IPS-11a (cell line): ENCODE data around the gene SLC22A25.
"Not testable (repeated sequence)": the region's sequence is repeated elsewhere in the genome, so short reads cannot be mapped to it uniquely, and the experiment has no call there.

Experiments
- H3K4me3 ChIP-seq: one replicate; pipeline ENCODE4 v1.5.1; 2013; ENCODE audit warnings: low read depth, low read length, control low read depth

The SLC22A25 gene

DNA sequence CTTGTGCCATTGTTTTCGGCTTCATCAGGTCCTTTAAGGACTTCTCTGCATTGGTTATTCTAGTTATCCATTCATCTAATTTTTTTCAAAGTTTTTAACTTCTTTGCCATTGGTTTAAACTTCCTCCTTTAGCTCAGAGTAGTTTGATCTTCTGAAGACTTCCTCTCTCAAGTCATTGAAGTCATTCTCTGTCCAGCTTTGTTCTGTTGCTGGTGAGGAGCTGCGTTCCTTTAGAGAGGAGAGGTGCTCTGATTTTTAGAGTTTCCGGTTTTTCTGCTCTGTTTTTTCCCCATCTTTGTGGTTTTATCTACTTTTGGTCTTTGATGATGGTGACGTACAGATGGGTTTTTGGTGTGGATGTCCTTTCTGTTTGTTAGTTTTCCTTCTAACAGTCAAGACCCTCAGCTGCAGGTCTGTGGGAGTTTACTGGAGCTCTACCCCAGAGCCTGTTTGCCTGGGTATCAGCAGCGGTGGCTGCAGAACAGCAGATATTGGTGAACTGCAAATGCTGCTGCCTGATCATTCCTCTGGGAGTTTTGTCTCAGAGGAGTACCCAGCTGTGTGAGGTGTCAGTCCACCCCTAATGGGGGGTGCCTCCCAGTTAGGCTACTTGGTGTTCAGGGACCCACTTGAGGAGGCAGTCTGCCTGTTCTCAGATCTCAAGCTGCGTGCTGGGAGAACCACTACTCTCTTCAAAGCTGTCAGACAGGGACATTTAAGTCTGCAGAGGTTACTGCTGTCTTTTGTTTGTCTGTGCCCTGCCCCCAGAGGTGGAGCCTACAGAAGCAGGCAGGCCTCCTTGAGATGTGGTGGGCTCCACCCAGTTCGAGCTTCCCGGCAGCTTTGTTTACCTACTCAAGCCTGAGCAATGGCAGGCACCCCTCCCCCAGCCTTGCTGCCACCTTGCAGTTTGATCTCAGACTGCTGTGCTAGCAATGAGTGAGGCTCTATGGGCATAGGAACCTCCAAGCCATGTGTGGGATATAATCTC, 7.6 kb downstream of the SLC22A25 start:
- not testable (repeated sequence) for H3K4me3 ChIP-seq

DNA sequence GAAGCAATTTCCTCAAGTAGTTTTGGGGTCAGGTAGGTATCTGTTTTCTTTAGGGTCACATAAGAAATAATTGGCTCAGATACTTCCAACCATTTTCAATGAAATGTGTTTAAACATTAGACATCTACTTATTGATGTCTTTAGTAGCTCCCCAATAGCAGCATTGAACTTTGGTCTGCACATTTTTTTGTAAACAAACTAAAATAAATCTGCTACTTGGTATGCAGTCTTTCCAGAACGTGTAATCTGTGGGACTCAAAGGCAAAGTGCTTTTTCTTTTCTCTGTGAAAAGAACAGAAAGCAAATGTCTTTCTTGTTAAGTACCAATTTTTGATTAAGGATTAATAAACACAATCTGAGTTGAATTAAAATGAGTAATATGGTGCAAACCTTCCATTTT, 13.6 kb downstream of the SLC22A25 start:
- no peak overlapping the region for H3K4me3 ChIP-seq

DNA sequence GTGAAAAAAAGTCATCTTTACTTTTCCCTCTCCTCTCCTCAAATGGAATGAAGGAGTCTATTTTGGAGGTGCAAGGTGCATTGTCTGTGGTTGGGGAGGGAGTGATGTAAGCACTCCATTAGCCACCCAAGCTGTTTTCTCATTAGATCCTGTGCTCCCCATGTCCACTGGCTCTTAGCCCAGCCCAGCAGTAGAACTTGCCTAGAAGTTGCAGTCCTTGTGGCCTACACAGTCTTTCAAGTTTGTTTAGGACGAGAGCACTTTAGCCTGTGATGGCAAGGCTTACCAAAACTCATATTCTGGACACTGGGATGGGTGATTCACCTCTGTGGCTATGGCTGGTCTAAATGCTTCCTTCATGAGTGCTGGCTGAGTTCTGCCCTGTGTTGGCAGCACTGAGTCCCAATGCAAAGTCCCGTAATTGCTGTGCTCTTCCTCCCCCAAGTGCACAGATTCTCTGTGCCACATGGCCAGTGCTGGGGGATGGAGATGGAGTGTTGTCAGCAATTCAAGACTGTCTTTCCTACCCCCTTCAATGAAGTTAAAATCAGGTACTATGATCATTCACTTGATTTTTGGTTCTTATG, 15.8 kb downstream of the SLC22A25 start:
- H3K4me3 ChIP-seq = no peak overlapping the region

DNA sequence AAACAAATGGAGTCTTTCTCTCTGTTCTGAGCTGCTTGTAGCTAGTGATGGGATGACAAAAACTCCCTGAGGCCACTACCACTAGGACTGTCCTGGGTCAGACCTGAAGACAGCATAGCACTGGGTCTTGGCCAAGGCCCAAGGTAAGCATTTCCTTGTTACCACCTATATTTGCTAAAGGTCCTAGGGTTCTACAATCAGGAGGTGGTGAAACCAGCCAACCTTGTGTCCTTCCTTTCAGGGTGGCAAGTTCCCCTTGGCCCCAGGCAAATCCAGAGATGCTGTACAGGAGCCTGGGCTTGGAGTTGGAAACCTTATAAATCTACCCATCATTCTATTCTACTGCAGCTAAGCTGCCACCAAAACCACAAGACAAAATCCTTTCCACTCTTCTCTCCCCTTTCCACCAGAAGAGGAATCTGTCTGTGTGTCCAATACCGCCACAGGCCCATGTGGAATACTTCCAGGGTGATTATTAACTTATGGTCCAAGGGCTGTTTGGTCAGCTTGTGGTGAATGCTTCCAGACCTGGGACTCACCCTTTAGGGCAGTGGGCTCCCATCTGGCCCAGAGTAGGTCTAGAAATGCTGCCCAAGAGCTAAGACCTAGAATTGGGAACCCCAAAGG, 16.8 kb downstream of the SLC22A25 start:
- no peak overlapping the region for H3K4me3 ChIP-seq

DNA sequence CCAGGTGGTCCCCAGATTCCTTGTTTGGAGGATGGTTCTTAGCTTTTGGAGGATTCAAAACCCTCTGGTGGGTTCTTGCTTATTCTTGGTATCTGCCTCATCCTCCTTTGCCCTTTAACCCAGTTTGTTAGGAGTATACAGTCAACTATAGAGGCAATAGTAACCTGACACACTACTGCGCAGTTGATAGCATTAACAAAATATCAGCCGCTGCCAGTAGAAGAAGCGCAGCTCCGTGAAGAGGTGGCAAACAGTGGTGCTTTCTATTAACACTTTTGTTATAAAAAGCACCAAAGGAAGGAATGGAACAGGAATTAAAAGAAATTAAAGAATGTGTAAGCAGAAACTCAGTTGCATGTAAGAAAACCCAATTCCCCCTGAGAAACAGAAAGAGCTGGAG, 29.3 kb downstream of the SLC22A25 start:
- H3K4me3 ChIP-seq = no peak overlapping the region

DNA sequence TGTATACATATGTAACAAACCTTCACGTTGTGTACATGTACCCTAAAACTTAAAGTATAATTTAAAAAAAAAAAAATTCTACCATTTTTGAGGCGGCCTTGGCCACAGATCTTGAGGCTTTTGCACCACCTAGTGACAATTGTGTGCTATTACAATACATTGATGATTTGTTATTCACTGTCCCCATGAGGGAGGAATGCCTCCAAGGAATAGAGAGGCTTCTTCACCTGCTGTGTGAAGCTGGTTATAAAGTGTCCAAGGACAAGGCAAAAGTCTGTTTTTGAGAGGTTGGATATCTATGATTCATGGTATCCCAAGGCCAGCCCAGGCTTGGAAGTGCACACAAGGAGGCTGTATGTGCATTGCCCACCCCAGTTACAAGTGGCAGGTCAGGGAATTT, 30.7 kb downstream of the SLC22A25 start:
- no peak overlapping the region for H3K4me3 ChIP-seq

DNA sequence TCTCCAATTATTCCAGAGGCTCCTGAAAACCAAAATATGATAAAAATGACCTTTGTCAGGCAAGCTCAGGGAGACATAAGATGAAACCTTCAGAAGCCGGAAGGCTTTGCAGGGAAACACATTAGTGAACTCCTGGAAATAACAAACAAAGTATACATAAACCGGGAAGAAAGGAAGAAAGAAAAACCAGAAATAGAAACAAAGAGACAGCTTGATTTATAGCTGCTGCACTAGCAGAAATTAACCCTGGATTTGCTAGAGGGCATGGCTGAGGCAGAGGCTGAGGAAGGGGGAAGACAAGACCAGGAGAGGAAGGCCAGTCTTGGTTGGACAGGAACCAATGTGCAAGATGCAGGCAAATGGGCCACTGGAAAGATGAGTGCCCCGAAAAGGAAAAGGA, 33.3 kb downstream of the SLC22A25 start:
- no peak overlapping the region for H3K4me3 ChIP-seq
